B cell (primary cell): Measurements from ENCODE around the gene H19.

Source experiments
- EZH2 ChIP-seq: IDR thresholded peaks from 2 replicates; pipeline ENCODE4 v1.6.1; 2012; ENCODE audit warnings: borderline replicate concordance, low read depth, mild to moderate bottlenecking, moderate library complexity, low read length; ENCODE audit not compliant: insufficient read depth, poor library complexity, severe bottlenecking
- TF ChIP-seq, protein P1 (sequence below): fragments of 200-600 bp; IDR thresholded peaks from one replicate; pipeline ENCODE4 v1.8.0; 2022; ENCODE audit warnings: antibody characterized with exemption, mild to moderate bottlenecking

DNA sequence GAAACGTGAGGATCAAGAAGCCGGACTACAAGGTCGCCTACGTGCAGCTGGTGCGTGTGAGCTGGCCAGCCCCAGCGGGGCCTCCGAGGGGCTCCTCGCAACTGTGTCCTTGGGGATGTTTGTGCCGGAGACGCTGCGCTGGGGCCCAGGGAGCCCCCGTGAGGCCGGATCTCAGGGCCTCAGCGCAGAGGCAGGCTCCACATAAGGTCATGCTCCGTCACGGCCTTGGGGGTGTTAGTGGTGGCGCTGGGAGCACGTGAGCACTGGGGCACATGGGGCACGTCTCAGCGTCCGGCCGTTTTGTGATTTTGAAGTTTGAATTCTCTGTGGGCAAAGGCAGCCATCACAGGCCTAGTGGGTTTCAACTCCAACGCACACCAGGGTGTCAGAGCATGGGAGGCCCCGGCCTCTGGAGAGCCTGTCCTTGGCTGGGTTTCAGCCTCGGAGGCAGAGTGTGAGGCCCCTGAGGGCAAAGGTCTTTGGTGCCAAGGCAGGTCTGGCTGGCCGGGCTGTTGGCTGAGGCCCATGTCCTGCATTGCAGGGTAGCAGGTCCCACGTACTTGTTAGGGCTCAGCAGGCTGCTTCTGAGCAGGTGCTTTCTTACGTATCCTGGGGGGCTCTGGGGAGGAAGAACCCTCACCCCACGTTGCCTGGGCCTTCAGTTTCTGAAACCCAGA is 44.7 kb downstream of the H19 start:
- TF ChIP-seq, protein P1, sequence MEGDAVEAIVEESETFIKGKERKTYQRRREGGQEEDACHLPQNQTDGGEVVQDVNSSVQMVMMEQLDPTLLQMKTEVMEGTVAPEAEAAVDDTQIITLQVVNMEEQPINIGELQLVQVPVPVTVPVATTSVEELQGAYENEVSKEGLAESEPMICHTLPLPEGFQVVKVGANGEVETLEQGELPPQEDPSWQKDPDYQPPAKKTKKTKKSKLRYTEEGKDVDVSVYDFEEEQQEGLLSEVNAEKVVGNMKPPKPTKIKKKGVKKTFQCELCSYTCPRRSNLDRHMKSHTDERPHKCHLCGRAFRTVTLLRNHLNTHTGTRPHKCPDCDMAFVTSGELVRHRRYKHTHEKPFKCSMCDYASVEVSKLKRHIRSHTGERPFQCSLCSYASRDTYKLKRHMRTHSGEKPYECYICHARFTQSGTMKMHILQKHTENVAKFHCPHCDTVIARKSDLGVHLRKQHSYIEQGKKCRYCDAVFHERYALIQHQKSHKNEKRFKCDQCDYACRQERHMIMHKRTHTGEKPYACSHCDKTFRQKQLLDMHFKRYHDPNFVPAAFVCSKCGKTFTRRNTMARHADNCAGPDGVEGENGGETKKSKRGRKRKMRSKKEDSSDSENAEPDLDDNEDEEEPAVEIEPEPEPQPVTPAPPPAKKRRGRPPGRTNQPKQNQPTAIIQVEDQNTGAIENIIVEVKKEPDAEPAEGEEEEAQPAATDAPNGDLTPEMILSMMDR: no peak
- no peak for TF ChIP-seq EZH2
